HG02610 (cell line): Measurements from ENCODE around the gene MTF1.

Source experiments
- ATAC-seq: cut with Tn5 transposase; IDR thresholded peaks from one replicate; pipeline ENCODE4 v1.9.1; 2021; ENCODE audit warnings: mild to moderate bottlenecking, moderate library complexity; ENCODE audit not compliant: unreplicated experiment

The MTF1 gene

GRCh38 chr1:37868466-37868865 is 9.1 kb upstream of the MTF1 start:
- no peak for ATAC-seq

GRCh38 chr1:37867784-37868183 is 8.4 kb upstream of the MTF1 start:
- ATAC-seq: no peak

DNA sequence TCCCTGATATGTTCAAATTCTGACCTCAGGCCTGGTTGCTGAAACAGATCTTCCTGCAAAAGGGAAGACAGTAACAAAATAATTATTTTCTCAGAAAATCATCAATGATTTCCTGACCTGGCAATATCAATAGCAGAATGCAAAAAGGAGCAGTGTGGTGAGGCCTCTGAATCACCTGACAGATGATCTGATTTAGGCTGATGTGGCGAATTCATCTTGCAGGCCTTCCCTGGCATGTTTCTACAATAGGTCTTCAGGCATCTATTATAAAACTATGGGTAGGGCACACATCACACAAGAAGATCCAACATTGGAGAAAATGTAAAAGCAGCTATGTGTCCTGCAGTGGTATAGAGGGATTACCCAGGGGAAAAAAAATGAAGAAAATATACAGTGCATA is 7.1 kb upstream of the MTF1 start:
- no peak for ATAC-seq

- ATAC-seq: no peak
These were observed 6.1 kb upstream of the MTF1 start for GRCh38 chr1:37865348-37866120.

GRCh38 chr1:37862330-37862729 is 2.9 kb upstream of the MTF1 start:
- no peak for ATAC-seq

- no peak for ATAC-seq
These were observed 1.8 kb upstream of the MTF1 start for GRCh38 chr1:37861151-37861550.

DNA sequence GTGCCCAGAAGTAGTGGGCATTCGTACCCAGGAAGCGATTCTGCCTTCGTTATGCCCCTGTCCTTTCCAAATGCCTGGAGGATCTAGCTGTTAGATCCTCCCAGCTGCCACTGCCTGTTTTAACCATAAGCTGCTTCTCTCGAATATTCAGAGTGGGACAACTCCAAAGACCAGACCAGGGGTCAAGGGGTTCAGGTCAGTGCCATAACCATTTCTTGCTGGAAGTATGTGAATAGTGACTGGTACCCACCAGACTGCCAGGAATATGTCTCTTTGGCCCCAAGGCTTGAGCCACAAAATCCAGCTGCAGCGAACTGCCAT is 914 bp upstream of the MTF1 start:
- ATAC-seq: no peak

- ATAC-seq: peak; percentile 20
These were observed 373 bp downstream of the MTF1 start for GRCh38 chr1:37858931-37859506.

DNA sequence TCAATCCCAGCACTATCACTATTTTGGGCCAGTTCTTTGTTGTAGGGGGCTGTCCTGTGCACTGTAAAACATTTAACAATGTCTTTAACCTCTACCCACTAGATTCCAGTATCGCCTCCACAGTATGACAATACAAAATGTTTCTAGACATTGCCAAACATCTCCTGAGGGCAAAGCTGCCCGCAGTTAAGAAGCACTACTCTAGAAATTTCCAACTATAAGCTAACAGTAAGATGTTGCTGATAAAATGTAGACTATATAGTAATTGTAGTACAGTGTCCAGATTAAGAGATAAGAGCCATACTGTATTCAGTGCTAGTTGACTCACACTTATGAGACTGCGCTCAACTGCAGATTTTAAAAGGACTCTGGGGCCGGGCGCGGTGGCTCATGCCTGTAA is 5.0 kb downstream of the MTF1 start:
- ATAC-seq: no peak

DNA sequence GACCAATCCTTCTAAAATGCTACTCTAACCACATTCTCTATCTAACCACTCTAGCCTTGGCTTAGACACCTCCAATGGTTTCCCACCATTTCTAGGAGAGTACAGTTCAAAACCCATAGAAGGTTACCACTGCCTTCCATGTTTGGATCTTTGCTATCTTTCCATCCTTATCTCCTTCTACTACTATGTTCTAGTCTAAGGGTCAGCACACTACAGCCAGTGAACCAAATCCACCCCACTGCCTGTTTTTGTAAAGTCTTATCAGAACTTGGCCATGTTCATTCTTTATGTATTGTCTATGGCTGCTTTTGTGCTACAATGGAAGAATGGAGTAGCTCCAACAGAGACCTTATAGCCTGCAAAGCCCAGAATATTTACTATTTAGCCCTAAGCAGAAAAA is 6.2 kb downstream of the MTF1 start:
- no peak for ATAC-seq

DNA sequence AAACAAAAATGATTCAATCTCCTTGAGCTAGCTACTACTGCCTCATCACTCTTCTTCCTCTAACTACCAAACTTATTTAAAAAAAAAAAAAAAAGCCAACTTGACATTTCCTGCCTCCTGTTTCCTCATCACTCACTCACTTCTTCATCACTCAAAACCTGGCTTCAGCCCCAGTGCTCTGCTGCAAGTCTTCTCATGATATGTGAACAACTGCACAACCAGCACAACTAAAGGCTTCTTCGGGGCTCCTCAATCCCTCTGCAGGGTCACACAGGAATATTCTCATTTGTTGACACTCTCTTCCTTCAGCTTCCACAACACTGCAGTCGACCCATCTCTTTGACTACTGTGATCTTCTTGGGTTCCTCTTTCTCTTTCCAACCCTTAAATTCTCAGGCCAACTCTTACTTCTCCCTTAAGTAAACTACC is 7.6 kb downstream of the MTF1 start:
- no peak for ATAC-seq

- no peak for ATAC-seq
These were observed 8.1 kb downstream of the MTF1 start for GRCh38 chr1:37851262-37851661.

DNA sequence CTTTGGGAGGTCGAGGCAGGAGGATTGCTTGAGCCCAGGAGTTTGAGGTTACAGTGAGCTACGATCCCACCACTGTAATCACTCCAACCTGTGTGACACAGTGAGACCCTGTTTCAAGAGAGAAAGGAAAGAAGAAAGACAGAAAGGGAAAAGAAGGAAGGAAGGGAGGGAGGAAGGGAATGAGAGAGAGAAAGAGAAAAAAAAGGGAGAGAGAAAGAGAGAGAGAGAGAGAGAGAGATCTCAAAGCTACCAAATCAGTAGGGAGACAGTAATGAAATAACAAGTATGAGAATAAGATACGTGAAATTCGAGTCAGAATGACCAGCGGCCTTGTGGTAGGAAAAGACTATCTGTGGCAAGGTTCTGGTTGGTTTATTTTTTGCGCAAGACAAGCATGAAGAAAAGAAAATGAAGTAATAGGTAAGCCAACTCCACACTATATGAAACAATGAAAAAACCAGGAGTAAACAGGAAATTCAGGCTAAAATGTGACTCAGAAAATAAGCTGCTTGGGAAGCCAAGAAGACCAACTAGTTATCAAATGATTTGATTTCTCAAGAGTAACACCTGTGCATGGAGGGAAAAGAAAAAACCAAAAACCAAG is 8.9 kb downstream of the MTF1 start:
- ATAC-seq: no peak

GRCh38 chr1:37849480-37849879 is 9.9 kb downstream of the MTF1 start:
- no peak for ATAC-seq

DNA sequence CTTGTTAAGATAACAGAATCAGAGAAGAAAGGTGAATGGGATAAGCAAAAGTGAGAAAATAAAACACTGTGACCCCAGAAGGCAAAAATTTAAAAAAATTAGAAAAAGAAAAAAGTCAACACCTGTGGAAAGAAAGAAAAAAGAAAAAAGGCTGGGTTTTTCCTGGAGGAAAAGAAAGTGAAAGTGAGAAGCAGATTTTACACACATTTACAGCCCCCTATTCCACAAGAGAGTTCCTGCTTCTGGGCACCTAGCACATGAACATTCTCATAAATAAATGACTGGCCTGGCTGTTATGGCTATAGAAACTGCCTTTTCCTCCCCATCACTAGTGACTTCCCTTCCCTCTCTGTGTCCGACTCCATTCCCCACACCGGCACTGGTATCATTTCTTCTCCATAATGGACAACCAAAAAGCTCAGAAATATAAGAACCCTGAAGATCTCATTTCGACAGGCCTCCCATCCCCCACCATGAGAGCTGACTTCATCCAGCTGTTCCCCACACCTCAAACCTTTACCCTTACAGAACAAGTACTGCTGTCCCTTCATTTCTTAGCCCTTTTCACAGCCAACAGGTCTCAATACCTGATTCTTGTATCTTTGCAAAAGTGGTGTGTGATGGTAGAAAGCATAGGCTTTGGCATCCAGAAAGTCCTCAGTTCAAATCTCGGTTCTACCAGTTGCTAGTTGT is 12.6 kb downstream of the MTF1 start:
- ATAC-seq: no peak

GRCh38 chr1:37845786-37846185 is 13.6 kb downstream of the MTF1 start:
- ATAC-seq: no peak

DNA sequence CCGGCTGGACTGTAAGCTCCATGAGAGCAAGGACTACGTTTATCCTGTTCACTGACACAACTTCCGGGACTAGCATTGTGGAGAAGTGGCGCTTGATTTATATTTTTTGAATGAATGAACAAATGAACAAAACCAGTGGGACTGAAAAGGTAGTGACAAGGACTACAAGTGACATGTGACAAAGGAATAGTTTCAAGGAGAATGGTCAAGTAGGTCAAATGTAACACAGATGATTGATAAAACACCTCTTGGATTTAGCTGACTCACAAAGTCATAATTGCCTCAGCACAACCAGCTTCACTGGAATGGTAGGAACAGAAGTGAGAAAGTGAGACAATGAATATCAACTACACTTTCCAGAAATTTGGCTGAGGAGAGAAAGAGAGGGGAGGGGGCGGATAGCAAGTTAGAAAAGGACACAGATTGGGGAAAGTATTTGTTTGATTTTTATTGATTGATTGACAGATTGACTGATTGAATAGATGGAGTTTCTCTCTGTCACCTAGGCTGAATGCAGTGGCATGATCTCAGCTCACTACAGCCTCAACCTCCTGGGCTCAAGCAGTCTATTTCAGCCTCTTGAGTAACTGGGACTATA is 14.2 kb downstream of the MTF1 start:
- ATAC-seq: no peak

GRCh38 chr1:37844536-37844935 is 14.9 kb downstream of the MTF1 start:
- ATAC-seq: no peak

DNA sequence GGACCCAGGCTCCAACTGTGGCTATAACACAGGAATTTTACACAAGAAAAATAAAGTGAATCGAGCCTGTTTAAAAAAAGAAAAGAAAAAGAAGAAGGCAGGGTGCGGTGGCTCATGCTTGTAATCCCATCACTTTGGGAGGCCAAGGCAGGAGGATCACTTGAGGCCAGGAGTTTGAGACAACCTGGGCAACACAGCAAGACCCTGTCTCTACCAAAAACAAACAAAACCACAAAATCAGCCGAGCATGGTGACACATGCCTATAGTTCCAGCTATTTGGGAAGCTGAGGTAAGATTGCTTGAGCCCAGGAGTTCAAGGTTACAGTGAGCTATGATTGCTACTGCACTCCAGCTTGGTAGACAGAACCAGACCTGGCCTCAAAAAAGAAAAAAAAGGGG is 17.7 kb downstream of the MTF1 start:
- ATAC-seq: no peak

DNA sequence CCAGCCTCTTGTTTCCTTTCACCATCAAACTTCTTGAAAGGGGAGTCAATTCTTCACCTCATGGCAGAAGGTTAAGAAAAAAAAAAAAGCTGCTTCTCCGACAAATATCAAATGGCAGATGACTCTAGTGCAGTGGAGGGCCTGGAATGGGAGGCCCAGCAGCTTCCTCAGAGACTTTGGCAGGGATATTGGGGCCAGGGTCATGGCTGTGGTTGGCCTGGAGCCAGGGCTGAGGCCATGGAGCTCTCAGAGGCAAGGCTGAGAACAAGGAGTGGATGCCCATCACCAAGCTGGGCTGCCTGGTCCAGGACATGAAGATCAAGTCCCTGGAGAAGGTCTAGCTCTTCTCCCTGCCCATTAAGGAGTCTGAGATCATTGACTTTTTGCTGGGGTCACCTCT is 18.7 kb downstream of the MTF1 start:
- no peak for ATAC-seq

- ATAC-seq: no peak
These were observed 19.7 kb downstream of the MTF1 start for GRCh38 chr1:37839676-37840075.

DNA sequence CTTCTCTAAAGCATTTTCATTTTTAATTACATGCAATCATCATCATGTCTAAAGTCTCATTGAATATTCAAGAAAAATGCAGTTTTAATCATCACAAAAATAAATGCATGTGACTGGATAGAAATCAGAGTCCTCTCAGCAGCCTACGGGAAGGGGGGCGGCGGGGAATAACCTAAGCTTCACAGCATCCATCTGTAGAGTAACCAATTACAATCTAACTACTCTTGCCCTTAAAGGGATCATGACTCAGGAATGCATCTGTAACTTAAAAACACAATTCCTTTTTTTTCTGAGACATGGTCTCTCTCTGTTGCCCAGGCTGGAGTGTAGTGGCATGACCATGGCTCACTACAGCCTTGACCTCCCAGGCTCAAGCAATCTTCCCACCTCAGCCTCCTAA is 22.6 kb downstream of the MTF1 start:
- no peak for ATAC-seq
